Measurements from ENCODE around the gene CD226. TPM values are rescaled to one million over a fixed set of nuclear protein-coding genes. Genes with fewer than 3 reads are reported as not detected.

Gene CD226
- total and polyA plus RNA-seq, 2 of the 13 experiments (the other 11 are each of a cell fraction or from before 2014, with no cell fraction given), result 0.13 to 0.77 TPM

- H3K27ac ChIP-seq (ENCODE audit: extremely low read length, insufficient read depth, low read length), result no peak overlapping the region
- no peaks in the 10 kb centered on the region for H3K36me3 ChIP-seq (replicated peaks in 1 of 2; ENCODE audit: control insufficient read depth in 1 of 2, insufficient read depth in 2 of 2, low read length in 2 of 2)
- BruUV-seq (replicated peaks), result no TSS peak
- no peak overlapping the region for H2AFZ ChIP-seq (ENCODE audit: low read length)
- ChIA-PET CTCF (ENCODE audit: low intra/inter-chr PET ratio, low total read pairs) (no interaction called here), POLR2A (no interaction called here)
- H4K20me1 ChIP-seq (ENCODE audit: insufficient read depth, low read length), result no peaks in the 10 kb centered on the region
- DNase-seq (ENCODE audit: low spot score) (no peak), ATAC-seq (peak; percentile 74), FAIRE-seq (no peak)
- no peaks in the 10 kb centered on the region for H3K27me3 ChIP-seq (ENCODE audit: control insufficient read depth in 1 of 2, insufficient read depth in 2 of 2, low read length in 2 of 2)
- H3K9me3 ChIP-seq (ENCODE audit: low read length), result peaks cover 6% of the 10 kb centered on the region; the same call in 1 of the 2 replicates
- H3K4me2 ChIP-seq (ENCODE audit: low read depth, low read length), result no peak overlapping the region
- H3K4me1 ChIP-seq (ENCODE audit: insufficient read depth, low read length), result no peaks in the 10 kb centered on the region
- TF ChIP-seq ZNF577 (CRISPR knock-in tag; IDR thresholded peaks at IDR 0.05; ENCODE audit: borderline replicate concordance, low read depth) (no peak), MTF1 (CRISPR knock-in tag; IDR thresholded peaks at IDR 0.05) (no peak), TEAD2 (CRISPR knock-in tag; IDR thresholded peaks at IDR 0.05) (no peak), TARDBP (CRISPR knock-in tag; IDR thresholded peaks at IDR 0.05) (no peak), RARG (CRISPR knock-in tag; IDR thresholded peaks at IDR 0.05; ENCODE audit: low read depth) (no peak), BHLHE40 (IDR thresholded peaks at IDR 0.05; ENCODE audit: low read length) (no peak), KDM2A (CRISPR knock-in tag; IDR thresholded peaks at IDR 0.05; ENCODE audit: borderline replicate concordance, low read depth) (no peak), RARA (CRISPR knock-in tag; IDR thresholded peaks at IDR 0.05) (no peak)
- TF ChIP-seq, protein P1, sequence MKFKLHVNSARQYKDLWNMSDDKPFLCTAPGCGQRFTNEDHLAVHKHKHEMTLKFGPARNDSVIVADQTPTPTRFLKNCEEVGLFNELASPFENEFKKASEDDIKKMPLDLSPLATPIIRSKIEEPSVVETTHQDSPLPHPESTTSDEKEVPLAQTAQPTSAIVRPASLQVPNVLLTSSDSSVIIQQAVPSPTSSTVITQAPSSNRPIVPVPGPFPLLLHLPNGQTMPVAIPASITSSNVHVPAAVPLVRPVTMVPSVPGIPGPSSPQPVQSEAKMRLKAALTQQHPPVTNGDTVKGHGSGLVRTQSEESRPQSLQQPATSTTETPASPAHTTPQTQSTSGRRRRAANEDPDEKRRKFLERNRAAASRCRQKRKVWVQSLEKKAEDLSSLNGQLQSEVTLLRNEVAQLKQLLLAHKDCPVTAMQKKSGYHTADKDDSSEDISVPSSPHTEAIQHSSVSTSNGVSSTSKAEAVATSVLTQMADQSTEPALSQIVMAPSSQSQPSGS (CRISPR knock-in tag; IDR thresholded peaks at IDR 0.05), result no peak
- intact Hi-C loops (cut with micrococcal nuclease; ENCODE audit: unreplicated experiment) (no loop called here), in situ Hi-C loops (cut with HindIII; ENCODE audit: extremely low pct_ligation_motif_present, low pct_unique_long_range_greater_than_20kb) (no loop called here)
- WGBS (ENCODE audit: low lambda C conversion rate), result 93% methylated on average over 2 of the region's 4 CpGs
- no peak overlapping the region for H3K4me3 ChIP-seq (replicated peaks in 1 of 3; ENCODE audit: insufficient read depth in 1 of 3, low read depth in 2 of 3, low read length in 3 of 3)
- H3K79me2 ChIP-seq (ENCODE audit: insufficient read depth, low read length), result no peaks in the 10 kb centered on the region
- H3K9ac ChIP-seq (ENCODE audit: insufficient read depth, low read depth, low read length), result no peak overlapping the region
Measured at GRCh38 chr18:69985239-69985638, 37.6 kb upstream of the CD226 start.

- CTCF ChIA-PET (ENCODE audit: low intra/inter-chr PET ratio, low total read pairs), result no interaction called here
- intact Hi-C loops (cut with micrococcal nuclease; ENCODE audit: unreplicated experiment) (no loop called here), in situ Hi-C loops (cut with HindIII; ENCODE audit: extremely low pct_ligation_motif_present, low pct_unique_long_range_greater_than_20kb) (no loop called here)
- H3K9ac ChIP-seq (ENCODE audit: insufficient read depth, low read depth, low read length), result no peak overlapping the region
- H2AFZ ChIP-seq (ENCODE audit: low read length), result no peak overlapping the region
- no peaks in the 10 kb centered on the region for H4K20me1 ChIP-seq (ENCODE audit: insufficient read depth, low read length)
- BruUV-seq (replicated peaks), result no TSS peak
- 96% methylated on average over 4 of the region's 4 CpGs for WGBS (ENCODE audit: low lambda C conversion rate)
- H3K9me3 ChIP-seq (ENCODE audit: low read length), result no peaks in the 10 kb centered on the region
- no peaks in the 10 kb centered on the region for H3K36me3 ChIP-seq (replicated peaks in 1 of 2; ENCODE audit: control insufficient read depth in 1 of 2, insufficient read depth in 2 of 2, low read length in 2 of 2)
- H3K4me1 ChIP-seq (ENCODE audit: insufficient read depth, low read length), result no peaks in the 10 kb centered on the region
- no peaks in the 10 kb centered on the region for H3K79me2 ChIP-seq (ENCODE audit: insufficient read depth, low read length)
- H3K27ac ChIP-seq (ENCODE audit: extremely low read length, insufficient read depth, low read length), result no peak overlapping the region
- POLR2A ChIA-PET, result no interaction called here
- no peak overlapping the region for H3K4me3 ChIP-seq (replicated peaks in 1 of 3; ENCODE audit: insufficient read depth in 1 of 3, low read depth in 2 of 3, low read length in 3 of 3)
- no peak overlapping the region for H3K4me2 ChIP-seq (ENCODE audit: low read depth, low read length)
- DNase-seq (ENCODE audit: low spot score) (no peak), FAIRE-seq (no peak), ATAC-seq (no peak)
- no peaks in the 10 kb centered on the region for H3K27me3 ChIP-seq (ENCODE audit: control insufficient read depth in 1 of 2, insufficient read depth in 2 of 2, low read length in 2 of 2)
- TF ChIP-seq, protein P2, sequence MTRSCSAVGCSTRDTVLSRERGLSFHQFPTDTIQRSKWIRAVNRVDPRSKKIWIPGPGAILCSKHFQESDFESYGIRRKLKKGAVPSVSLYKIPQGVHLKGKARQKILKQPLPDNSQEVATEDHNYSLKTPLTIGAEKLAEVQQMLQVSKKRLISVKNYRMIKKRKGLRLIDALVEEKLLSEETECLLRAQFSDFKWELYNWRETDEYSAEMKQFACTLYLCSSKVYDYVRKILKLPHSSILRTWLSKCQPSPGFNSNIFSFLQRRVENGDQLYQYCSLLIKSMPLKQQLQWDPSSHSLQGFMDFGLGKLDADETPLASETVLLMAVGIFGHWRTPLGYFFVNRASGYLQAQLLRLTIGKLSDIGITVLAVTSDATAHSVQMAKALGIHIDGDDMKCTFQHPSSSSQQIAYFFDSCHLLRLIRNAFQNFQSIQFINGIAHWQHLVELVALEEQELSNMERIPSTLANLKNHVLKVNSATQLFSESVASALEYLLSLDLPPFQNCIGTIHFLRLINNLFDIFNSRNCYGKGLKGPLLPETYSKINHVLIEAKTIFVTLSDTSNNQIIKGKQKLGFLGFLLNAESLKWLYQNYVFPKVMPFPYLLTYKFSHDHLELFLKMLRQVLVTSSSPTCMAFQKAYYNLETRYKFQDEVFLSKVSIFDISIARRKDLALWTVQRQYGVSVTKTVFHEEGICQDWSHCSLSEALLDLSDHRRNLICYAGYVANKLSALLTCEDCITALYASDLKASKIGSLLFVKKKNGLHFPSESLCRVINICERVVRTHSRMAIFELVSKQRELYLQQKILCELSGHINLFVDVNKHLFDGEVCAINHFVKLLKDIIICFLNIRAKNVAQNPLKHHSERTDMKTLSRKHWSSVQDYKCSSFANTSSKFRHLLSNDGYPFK (CRISPR knock-in tag; IDR thresholded peaks at IDR 0.05; ENCODE audit: borderline replicate concordance), result no peak
- no peak for TF ChIP-seq LCORL (IDR thresholded peaks at IDR 0.05)
- TF ChIP-seq LCORL (CRISPR knock-in tag; IDR thresholded peaks at IDR 0.05), result no peak
- no peak for TF ChIP-seq ZNF879 (CRISPR knock-in tag; IDR thresholded peaks at IDR 0.05)
- no peak for TF ChIP-seq GATA4 (IDR thresholded peaks at IDR 0.05; ENCODE audit: borderline replicate concordance, low read depth)
- TF ChIP-seq, protein P3, sequence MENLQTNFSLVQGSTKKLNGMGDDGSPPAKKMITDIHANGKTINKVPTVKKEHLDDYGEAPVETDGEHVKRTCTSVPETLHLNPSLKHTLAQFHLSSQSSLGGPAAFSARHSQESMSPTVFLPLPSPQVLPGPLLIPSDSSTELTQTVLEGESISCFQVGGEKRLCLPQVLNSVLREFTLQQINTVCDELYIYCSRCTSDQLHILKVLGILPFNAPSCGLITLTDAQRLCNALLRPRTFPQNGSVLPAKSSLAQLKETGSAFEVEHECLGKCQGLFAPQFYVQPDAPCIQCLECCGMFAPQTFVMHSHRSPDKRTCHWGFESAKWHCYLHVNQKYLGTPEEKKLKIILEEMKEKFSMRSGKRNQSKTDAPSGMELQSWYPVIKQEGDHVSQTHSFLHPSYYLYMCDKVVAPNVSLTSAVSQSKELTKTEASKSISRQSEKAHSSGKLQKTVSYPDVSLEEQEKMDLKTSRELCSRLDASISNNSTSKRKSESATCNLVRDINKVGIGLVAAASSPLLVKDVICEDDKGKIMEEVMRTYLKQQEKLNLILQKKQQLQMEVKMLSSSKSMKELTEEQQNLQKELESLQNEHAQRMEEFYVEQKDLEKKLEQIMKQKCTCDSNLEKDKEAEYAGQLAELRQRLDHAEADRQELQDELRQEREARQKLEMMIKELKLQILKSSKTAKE (CRISPR knock-in tag; IDR thresholded peaks at IDR 0.05; ENCODE audit: borderline replicate concordance), result no peak
Measured at GRCh38 chr18:69982417-69982816, 34.7 kb upstream of the CD226 start.
